NCI-H1930 (cell line): ENCODE results near the gene NXPH3.
"Not testable (repeated sequence)": the region's sequence is repeated elsewhere in the genome, so short reads cannot be mapped to it uniquely, and the experiment has no call there.

Experiments
- DNase-seq, 2 experiments: peaks; one replicate each; lab custom pipeline; 2025; lab: John Stamatoyannopoulos, UW

The NXPH3 gene

DNA sequence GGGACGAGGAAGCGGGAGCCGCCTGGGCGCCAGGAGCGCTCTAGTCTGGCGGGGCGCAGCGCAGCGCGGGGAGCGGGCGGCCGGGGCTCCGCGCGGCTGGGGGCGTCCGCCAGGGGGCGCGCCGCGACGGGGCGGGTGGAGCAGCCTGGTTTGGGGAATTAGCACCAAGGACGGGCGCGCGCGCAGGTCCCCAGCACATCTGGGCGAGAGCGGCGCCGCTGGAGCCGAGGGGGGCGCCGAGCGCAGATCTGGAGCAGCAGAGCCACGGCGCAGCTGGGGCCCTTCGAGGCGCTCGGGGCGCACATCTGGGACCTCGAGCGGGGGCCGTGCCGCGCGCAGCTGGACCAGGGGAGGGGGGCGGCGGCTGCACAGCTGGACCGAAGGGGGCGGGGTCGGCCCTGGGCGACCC lies at the start of gene NXPH3:
Gene NXPH3 (plus strand): TSS at position 193 of the 409 bp plus-strand sequence. CDS start 349 bp downstream, outside the sequence.
- peak; percentile 51 to 56 for DNase-seq

DNA sequence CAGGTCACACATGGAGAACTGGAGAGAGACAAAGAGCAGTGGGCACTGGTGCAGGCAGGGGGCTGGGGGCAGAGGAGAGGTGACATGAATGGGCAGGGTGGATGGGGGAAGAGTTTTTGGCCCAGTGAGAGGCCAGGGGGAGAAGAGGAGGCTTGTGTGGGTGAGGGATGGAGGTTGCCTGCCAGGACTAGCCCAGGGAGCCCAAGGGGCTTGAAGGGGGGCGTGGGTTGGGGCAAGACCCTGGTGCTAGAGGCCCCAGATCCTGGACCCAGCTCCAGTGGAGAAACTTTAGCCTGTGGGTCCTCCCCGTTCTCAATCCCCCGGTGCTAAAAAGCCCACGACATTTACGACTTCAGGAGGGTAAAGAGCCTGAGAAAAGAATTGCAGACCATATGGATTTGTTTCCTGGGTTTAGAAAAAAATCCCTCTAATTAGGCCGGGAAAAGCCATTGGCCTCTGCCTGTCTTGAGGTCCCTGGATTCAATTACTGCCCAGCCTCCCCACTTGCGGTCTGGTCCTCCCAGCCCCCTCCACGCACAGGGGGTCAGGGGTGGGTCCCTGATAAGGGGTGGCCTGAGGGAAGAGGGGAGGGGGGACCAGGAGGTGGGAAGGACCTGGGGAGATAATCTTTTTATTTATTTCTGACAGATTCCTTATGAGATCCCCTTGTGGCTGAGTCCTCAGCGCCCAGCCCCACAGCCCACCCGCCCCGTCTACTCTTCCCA lies 47.6 kb upstream of the NXPH3 start:
- DNase-seq: no peak

- no peak for DNase-seq
These were observed 46.7 kb upstream of the NXPH3 start for GRCh38 chr17:49528966-49529365.

DNA sequence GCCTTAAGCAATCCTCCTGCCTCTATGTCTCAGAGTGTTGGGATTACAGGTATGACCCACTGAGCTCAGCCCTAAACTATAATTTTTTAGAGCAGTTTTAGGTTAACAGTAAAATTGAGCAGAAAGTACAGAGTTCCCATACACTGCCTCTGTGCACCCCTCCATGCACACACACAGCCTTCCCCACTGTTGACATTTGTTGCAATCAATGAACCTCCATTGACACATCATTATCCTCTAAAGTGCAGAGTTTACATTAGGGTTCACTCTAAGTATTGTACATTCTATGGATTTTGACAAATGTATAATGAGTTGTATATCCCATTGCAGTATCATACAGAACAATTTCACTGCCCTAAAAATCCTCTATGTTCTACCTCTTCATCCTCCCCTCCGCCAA lies 45.6 kb upstream of the NXPH3 start:
- no peak for DNase-seq

DNA sequence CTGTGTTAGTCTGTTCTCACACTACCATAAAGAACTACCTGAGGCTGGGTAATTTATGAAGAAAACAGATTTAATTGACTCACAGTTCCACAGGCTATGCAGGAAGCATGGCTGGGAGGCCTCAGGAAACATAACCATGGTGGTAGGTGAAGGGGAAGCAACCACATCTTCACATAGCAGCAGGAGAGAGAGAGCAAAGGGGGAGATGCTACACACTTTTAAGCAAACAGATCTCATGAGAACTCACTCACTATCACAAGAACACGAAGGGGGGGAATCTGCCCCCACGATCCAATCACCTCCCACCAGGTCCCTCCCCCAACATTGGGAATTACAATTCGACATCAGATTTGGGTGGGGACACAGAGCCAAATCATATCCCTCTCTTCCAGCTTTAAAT lies 31.8 kb upstream of the NXPH3 start:
- DNase-seq: no peak

DNA sequence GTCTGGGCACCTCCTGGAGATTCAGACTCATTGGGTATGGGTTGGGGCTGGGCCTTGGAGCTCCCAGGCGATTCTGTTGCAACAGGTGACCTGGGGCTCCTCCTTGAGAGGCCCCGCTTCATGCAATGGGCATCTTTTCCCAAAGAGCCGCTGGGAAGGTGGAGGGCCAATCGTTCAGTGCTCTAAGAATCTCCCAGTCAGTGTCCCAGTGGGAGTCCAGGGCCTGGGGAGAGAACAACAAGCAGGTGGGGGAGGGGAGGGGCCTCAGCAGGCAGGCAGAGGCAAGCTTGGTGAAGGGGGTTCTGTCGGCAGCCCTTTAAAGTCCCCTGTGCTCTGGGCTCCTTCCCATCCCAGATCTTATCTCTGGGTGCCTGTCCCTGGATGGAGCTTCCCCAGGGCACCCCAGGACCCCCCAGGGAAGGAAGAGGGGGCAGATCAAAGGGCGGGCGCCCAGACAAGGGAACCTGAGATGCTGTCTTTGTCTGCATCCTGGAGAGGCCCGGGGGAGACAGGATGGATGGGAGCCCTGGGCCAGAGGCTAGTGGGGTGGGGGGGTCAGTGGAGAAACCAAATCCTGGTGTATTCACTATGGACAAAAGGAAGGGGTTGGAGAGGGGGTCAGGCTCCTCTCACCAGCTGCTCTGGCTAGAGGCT lies 30.5 kb upstream of the NXPH3 start:
- no peak for DNase-seq

- DNase-seq: no peak
These were observed 29.7 kb upstream of the NXPH3 start for GRCh38 chr17:49545806-49546545.

GRCh38 chr17:49546546-49547535 lies 28.8 kb upstream of the NXPH3 start:
- no peak for DNase-seq

DNA sequence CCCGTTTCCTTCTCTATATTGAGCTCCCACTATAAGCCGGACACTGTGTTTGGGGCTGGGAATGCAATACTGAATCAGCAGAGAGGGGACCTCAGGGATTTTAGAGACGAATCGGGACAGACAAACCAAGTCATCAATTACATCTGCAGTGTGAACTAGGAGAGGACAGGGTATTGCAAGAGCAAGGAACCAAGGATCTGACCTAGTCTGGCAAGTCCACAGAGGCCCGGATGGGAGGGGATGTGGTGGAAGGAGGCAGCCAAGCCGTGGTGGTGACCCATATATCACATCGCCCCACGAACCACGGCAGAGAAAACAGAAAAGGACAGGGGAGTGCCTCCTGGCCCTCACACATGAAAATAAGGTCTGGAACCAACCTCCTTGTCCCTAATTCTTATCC lies 28.1 kb upstream of the NXPH3 start:
- DNase-seq: no peak

DNA sequence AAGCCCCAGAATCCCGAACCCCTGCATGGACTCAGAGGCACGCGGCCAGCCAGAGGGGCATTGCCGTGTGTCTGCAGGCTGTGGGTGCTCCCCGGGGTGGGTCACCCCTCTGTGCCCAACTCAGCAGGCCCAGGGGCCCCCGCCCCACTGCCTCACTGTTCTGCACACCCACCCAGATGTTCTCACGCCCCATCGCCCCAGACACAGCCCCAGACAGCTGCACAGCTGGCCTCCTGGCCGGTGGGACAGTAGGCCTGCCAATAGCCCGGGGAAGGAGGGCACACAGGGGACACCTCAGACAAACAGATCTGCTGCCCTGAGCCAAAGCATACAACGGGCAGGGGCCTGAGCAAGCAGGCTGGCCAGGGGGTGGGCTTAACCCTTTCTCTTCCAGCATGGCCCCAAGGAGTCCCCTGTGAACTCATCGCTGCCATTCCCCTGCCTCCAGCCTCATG lies 27.6 kb upstream of the NXPH3 start:
- no peak for DNase-seq

GRCh38 chr17:49548506-49549310 lies 27.0 kb upstream of the NXPH3 start:
- no peak for DNase-seq

DNA sequence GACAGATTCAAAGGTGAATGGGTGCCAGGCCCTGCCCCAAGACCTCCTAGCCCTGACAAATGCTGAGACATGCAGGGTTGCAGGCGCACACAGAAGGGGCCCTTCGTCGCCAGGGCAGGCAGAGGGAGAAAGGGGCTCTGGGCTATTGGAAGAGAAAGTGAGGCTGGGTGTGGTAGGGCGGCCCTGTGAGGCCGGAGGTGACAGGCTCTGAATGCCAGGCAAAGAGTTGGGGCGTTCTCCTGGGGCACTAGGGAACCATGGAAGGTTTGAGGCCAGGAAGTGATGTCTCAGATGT lies 26.4 kb upstream of the NXPH3 start:
- no peak for DNase-seq

DNA sequence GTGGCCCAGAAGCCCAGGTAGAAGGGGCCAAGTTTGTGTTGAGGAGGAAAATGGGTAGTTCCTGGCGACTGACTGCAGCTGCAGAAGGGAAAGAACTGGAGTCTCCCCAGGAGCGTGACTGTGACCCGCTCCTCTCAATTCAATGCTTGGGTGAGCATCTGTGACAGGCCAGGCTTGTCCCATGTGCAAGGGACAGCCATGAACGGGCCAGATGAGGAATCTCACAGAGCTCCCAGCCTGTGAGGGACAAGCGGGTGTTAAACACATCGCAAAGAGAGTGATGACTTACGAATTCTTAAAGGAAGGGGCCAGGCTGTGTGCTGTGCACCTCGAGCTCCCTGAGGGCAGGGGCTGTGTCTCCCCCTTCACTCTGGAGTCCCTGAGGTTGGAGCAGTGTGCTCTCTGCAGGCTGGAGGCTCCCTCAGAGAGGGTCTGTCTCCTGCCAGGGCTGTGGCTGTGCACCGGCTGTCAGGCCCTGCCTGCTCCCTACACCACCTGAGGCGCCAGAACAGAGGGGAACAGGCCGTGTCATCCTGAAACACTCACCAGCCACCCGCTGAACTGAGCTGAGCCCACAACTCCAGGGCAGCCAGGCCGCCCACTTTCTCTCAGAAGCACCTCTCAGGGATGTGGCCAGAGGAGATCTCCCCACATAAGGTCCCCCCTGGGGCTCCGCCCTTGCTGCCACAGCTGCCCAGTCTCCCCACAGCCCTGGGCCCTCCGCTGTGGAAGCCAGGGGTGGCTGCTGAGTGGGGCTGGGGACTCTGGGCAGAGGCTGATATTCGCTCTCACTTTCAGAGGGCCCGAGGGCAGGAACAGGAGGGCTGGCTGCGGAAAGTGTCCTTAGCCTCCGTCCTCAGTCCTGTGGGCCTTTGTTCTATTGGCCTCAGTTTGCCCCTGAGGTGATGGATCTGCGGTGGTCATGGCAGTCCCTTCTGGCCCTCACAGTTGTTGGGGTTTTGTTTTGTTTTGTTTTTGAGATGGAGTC lies 25.7 kb upstream of the NXPH3 start:
- DNase-seq: no peak

- not testable (repeated sequence) for DNase-seq
These were observed 24.9 kb upstream of the NXPH3 start for GRCh38 chr17:49550764-49551163.

DNA sequence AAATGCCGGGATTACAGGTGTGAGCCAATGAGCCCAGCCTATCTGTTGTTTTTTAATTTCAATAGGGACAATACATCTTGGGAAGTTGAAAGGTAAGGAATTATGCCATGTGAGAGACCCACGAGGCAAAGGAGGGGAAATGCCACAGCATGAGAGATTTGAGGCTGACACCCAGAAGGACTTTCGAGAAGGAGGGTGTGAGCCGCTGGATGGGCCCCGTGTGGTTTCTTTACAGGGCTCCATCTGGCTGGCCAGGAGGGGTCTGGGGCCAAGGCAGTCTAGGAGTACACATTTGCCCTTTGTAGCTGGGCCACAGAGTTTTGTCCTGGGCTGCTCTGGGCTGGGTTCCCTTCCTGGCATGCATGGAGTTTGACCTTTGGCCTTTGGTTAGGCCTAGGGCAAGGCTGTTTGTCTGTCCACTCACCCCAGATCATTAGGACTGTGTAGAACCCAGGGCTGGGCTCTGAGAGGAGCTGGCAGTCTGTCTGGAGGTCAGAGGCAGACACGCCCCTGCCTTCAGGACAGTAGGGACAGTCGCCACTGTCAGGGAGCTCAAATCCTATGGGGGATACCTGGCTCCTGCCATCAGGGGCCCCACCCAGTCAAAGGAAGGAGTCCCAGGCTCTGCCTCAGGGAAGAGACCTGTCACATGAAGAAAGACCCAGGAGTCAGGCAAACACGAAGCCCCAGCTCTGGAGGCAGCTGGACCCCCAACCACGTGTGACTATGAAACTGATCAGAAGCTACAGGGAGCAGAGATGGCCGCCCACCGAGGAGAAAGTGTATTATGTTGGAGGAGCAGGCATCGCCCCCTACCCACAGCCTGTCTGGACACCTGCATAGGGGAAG lies 24.2 kb upstream of the NXPH3 start:
- no peak for DNase-seq

DNA sequence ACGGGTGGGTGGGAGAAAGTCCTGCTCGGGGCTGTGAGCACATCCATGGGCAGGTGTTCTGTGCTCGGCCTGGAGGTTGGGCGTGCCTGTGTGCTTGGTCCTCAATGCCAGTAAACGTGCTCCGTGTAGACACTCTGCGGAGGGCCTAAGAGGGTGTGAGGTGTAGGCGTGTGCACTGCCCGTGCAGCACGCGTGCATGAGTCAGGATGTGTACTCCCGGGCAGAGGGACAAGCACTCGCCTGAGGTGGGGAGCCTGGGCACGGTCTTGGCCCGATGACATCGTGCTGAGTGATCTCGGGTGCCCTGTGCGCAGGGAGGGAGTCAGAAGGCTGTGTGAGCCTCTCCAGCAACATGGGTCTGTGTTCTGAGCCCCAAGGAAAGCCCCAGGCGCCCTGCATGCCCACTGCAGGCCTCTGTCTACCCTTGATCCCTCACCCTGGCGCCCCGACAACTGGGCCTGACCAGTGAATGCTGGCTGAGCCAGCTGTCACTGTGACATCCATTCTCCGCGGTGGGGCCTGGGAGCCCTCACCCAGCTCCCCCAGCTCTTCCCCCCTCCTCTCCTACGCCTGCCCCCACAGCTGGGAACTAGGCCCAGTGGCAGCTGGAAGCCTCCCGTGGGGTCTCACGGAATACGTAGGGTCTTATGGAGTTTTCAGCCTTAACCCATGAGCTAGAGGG lies 23.5 kb upstream of the NXPH3 start:
- DNase-seq: no peak

- DNase-seq: no peak
These were observed 21.9 kb upstream of the NXPH3 start for GRCh38 chr17:49553676-49554335.
